Neuronal stem cell (in vitro differentiated cells): ENCODE data around the gene IL16.

Experiments
- DNase-seq: peaks from one replicate; pipeline ENCODE4 v3.0.0-alpha.2; 2013; ENCODE audit warnings: low spot score
- H2AFZ ChIP-seq: one replicate; pipeline ENCODE4 v1.6.1; 2013; ENCODE audit warnings: mild to moderate bottlenecking, low read length, inconsistent platforms
- H2AK5ac ChIP-seq: 2 replicates; pipeline ENCODE4 v1.6.1; 2013; ENCODE audit warnings: low read depth, mild to moderate bottlenecking, inconsistent platforms, low read length, moderate library complexity, mixed read lengths
- H2BK120ac ChIP-seq: 2 replicates; pipeline ENCODE4 v1.6.1; 2013; ENCODE audit warnings: low read depth, mild to moderate bottlenecking, inconsistent platforms, low read length, moderate library complexity, mixed read lengths
- H2BK12ac ChIP-seq: one replicate; pipeline ENCODE4 v1.6.1; 2013; ENCODE audit warnings: low read length, inconsistent platforms
- H2BK15ac ChIP-seq: 2 replicates; pipeline ENCODE4 v1.6.1; 2013; ENCODE audit warnings: mild to moderate bottlenecking, low read length, inconsistent platforms, mixed read lengths
- H2BK5ac ChIP-seq: one replicate; pipeline ENCODE4 v1.6.1; 2013; ENCODE audit warnings: inconsistent platforms, mild to moderate bottlenecking, low read length, moderate library complexity
- H3K14ac ChIP-seq: one replicate; pipeline ENCODE4 v1.6.1; 2013; ENCODE audit warnings: low read length, inconsistent platforms
- H3K18ac ChIP-seq: 2 replicates; pipeline ENCODE4 v1.6.1; 2013; ENCODE audit warnings: low read length, inconsistent platforms
- H3K23ac ChIP-seq: 2 replicates; pipeline ENCODE4 v1.6.1; 2013; ENCODE audit warnings: low read depth, mild to moderate bottlenecking, mixed read lengths, low read length, inconsistent platforms; ENCODE audit not compliant: poor library complexity
- H3K27ac ChIP-seq: replicated peaks from 3 replicates; pipeline ENCODE4 v1.5.1; 2013; ENCODE audit warnings: low read length, inconsistent platforms
- H3K27me3 ChIP-seq, 3 experiments: 2 replicates each; pipeline ENCODE4 v1.6.1; 2013; ENCODE audit warnings: low read length in 3 of 3, mild to moderate bottlenecking in 2 of 3, inconsistent platforms in 1 of 3, low read depth in 1 of 3, mixed read lengths in 1 of 3, moderate library complexity in 1 of 3; ENCODE audit not compliant: control insufficient read depth in 3 of 3, insufficient read depth in 3 of 3
- H3K36me3 ChIP-seq, 2 donors: replicated peaks in 1 of 2; 2 replicates each; pipeline ENCODE4 v1.6.1; 2013; ENCODE audit warnings: low read length in 2 of 2; ENCODE audit not compliant: control insufficient read depth in 2 of 2, insufficient read depth in 2 of 2
- H3K4ac ChIP-seq: 2 replicates; pipeline ENCODE4 v1.6.1; 2013; ENCODE audit warnings: inconsistent platforms, mild to moderate bottlenecking, low read length, moderate library complexity
- H3K4me1 ChIP-seq, 2 donors: 1 replicate in 1 of 2; 2 replicates in 1 of 2; pipeline ENCODE4 v1.6.1; 2013; ENCODE audit warnings: low read length in 2 of 2, low read depth in 1 of 2; ENCODE audit not compliant: control insufficient read depth in 2 of 2, insufficient read depth in 1 of 2
- H3K4me2 ChIP-seq: one replicate; pipeline ENCODE4 v1.6.1; 2013; ENCODE audit warnings: mild to moderate bottlenecking, low read length, inconsistent platforms; ENCODE audit not compliant: insufficient read depth, poor library complexity, severe bottlenecking
- H3K4me3 ChIP-seq, 2 donors: 2 replicates each; pipeline ENCODE4 v1.5.1; 2013; ENCODE audit warnings: low read length in 2 of 2, mild to moderate bottlenecking in 2 of 2, inconsistent platforms in 1 of 2, moderate library complexity in 1 of 2
- H3K79me1 ChIP-seq: one replicate; pipeline ENCODE4 v1.6.1; 2013; ENCODE audit warnings: low read depth, mild to moderate bottlenecking, inconsistent platforms, low read length, moderate library complexity
- H3K9ac ChIP-seq: one replicate; pipeline ENCODE4 v1.6.1; 2013; ENCODE audit warnings: mild to moderate bottlenecking, low read depth, low read length, inconsistent platforms; ENCODE audit not compliant: poor library complexity
- H3K9me3 ChIP-seq, 2 donors: replicated peaks in 1 of 2; 2 replicates each; pipeline versions ENCODE3 to v1.6.1; 2013; ENCODE audit warnings: low read length in 2 of 2, mild to moderate bottlenecking in 2 of 2, inconsistent platforms in 1 of 2, low read depth in 1 of 2, mixed read lengths in 1 of 2, moderate library complexity in 1 of 2; ENCODE audit not compliant: control insufficient read depth in 2 of 2, insufficient read depth in 1 of 2
- H4K8ac ChIP-seq: one replicate; pipeline ENCODE4 v1.6.1; 2013; ENCODE audit warnings: low read depth, mild to moderate bottlenecking, inconsistent platforms, low read length, moderate library complexity
- H4K91ac ChIP-seq: one replicate; pipeline ENCODE4 v1.6.1; 2013; ENCODE audit warnings: low read length, low read depth, mild to moderate bottlenecking, inconsistent platforms; ENCODE audit not compliant: poor library complexity
- WGBS, 2 donors: extraction: QIAGEN DNeasy Blood & Tissue Kit; methylation state at CpG; one replicate each; pipeline ENCODE4 v1.1.7; 2013; ENCODE audit warnings: missing lambda C conversion rate in 2 of 2, mixed read lengths in 1 of 2; ENCODE audit not compliant: insufficient read length in 2 of 2, insufficient replicate concordance in 1 of 2; ENCODE audit errors: extremely low coverage in 2 of 2; 5-methylcytosine and 5-hydroxymethylcytosine counted together

The IL16 gene

DNA sequence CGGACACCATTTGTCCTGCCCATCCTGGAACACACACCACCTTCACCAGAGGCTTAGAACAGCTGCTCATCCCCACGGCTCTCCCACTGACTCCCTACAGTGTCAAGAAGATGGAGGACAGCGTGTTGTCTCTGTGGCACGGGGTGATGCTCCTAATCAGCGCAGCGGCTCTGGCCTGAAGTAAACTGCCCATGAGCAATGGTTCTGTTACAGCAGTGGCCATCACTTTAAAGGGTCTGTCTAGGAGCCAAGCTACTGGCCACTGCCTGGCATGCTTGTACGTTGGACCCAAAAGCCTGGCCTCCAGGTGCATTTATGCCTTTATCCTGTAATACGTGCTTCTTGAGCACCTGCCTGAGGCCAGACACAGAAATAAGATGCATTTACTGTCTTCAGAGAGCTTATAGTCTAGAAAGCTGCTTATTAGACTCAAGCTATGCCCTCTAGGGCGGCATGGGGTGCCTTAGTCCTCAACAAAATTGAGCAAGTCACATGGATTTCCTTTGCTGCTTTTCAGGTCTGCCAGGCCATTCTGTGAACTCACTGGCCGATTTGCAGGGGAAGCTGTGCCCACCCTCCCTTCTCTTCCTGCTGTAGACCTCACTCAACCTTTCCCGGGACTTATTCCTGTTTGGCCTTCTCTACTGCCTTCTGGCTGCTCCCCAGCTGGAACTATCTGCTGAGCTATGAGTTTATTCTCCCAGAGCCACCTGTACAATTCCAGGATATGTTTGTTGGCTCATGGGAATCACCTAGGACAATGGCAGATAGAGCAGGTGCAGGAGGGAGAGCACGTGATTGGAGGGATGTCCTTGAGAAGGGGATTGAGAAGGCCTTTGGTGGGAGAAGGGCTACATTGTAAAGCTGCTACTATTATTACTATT is 75.3 kb downstream of the IL16 start:
- no peak overlapping the region for H3K4me3 ChIP-seq
- H3K4me1 ChIP-seq, result peaks cover 0 to 6% of the 10 kb centered on the region in 2 donors
- H4K8ac ChIP-seq, result no peak overlapping the region
- H3K27me3 ChIP-seq, result no peaks in the 10 kb centered on the region
- no peak overlapping the region for H2AFZ ChIP-seq
- no peak for DNase-seq
- H3K14ac ChIP-seq, result no peak overlapping the region
- no peak overlapping the region for H2AK5ac ChIP-seq
- no peak overlapping the region for H3K4ac ChIP-seq
- no peak overlapping the region for H4K91ac ChIP-seq
- H3K27ac ChIP-seq, result no peak overlapping the region
- H3K9ac ChIP-seq, result no peak overlapping the region
- no peak overlapping the region for H2BK5ac ChIP-seq
- H3K79me1 ChIP-seq, result no peaks in the 10 kb centered on the region
- no peak overlapping the region for H2BK15ac ChIP-seq
- H3K4me2 ChIP-seq, result no peak overlapping the region
- H3K23ac ChIP-seq, result no peak overlapping the region
- no peak overlapping the region for H2BK120ac ChIP-seq
- no peak overlapping the region for H3K18ac ChIP-seq
- peaks cover 0 to 2% of the 10 kb centered on the region in 2 donors for H3K9me3 ChIP-seq
- no CpG with 5 or more reads among the region's 12 CpGs for WGBS, 2 donors
- H2BK12ac ChIP-seq, result no peak overlapping the region
- H3K36me3 ChIP-seq, result no peaks in the 10 kb centered on the region

DNA sequence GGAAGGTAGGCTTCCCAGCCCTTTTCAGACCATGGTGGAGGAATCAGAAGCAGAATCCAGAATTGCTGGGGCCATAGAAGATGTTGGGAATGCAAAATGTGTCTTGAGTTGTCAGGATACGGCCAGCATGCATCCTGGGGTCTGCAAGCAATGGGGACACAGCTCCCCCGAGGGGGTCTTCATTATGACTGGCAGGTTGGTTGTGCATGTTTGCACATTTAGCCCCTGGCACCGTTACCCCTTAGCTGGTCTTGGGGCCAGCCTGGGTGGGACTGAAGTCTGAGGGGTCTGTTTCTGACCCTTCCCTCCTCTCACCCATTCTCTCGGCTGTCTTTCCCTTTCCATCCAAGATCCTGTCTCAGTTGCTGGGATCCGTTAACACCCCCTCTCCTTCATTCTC is 76.5 kb downstream of the IL16 start:
- Histone ChIP-seq H3K79me1 (no peaks in the 10 kb centered on the region), H2BK120ac (no peak overlapping the region), H3K27me3 (no peaks in the 10 kb centered on the region), H3K9ac (no peak overlapping the region), H2BK5ac (no peak overlapping the region), H3K23ac (no peak overlapping the region), H3K4me2 (no peak overlapping the region), H2AK5ac (peak overlapping the region; percentile 67), H3K4me1 (peaks cover 0 to 6% of the 10 kb centered on the region in 2 donors), H3K18ac (no peak overlapping the region), H2AFZ (no peak overlapping the region), H3K4me3 (no peak overlapping the region), H3K9me3 (peaks cover 0 to 4% of the 10 kb centered on the region in 2 donors), H2BK15ac (no peak overlapping the region), H3K27ac (no peak overlapping the region), H2BK12ac (no peak overlapping the region), H4K8ac (no peak overlapping the region), H3K4ac (no peak overlapping the region), H4K91ac (no peak overlapping the region), H3K14ac (no peak overlapping the region), H3K36me3 (no peaks in the 10 kb centered on the region)
- WGBS, 2 donors, result no CpG with 5 or more reads among the region's 5 CpGs
- no peak for DNase-seq

DNA sequence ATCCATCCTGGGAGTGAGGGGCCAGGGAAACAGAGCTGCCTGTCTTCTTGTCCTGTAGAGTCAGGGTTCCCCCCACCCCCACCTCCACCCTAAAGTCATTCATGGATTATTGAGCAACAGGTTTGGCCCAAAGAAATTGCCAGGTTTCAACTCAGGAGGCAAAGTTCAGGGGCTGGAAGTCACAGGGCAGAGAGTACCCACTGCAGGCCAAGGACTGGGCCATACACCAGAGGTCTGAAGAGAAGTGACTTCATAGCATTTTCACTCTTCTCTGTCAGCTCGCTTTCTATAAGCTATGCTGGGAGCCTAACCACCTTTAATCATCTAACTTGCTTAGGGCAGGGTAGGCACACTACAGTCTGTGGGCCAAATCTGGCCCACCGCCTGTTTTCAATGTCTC is 77.2 kb downstream of the IL16 start:
- Histone ChIP-seq H3K36me3 (no peaks in the 10 kb centered on the region), H3K4me2 (no peak overlapping the region), H2BK120ac (no peak overlapping the region), H4K8ac (no peak overlapping the region), H2BK15ac (no peak overlapping the region), H3K9me3 (peaks cover 0 to 6% of the 10 kb centered on the region in 2 donors), H2AFZ (no peak overlapping the region), H3K27me3 (no peaks in the 10 kb centered on the region), H2AK5ac (no peak overlapping the region), H3K4me3 (no peak overlapping the region), H3K4ac (no peak overlapping the region), H3K79me1 (no peaks in the 10 kb centered on the region), H3K9ac (no peak overlapping the region), H3K18ac (peak overlapping the region; percentile 18), H3K27ac (no peak overlapping the region), H4K91ac (no peak overlapping the region), H2BK5ac (no peak overlapping the region), H2BK12ac (no peak overlapping the region), H3K23ac (no peak overlapping the region), H3K4me1 (peaks cover 0 to 6% of the 10 kb centered on the region in 2 donors), H3K14ac (no peak overlapping the region)
- WGBS, 2 donors, result no CpG with 5 or more reads among the region's 2 CpGs
- DNase-seq, result no peak

DNA sequence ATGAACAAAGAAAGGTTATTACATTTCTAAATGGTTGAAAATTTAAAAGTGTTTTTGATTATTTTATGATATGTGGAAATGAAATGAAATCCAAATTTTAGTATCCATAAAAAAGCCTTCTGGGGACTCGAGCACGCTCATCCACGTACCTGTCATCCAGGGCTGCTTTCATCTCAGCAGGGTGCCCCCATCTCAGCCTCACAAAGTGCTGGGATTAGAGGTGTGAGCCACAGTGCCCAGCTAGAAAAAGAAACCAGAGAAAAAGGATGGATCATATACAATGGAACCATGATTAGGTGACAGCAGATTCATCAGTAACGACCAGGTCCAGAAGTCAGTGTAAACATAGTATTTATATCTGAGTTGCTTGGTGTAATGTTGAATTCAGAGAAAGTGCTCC is 77.6 kb downstream of the IL16 start:
- no peak overlapping the region for H3K9ac ChIP-seq
- no peaks in the 10 kb centered on the region for H3K27me3 ChIP-seq
- no peak for DNase-seq
- H3K36me3 ChIP-seq, result no peaks in the 10 kb centered on the region
- H2BK12ac ChIP-seq, result no peak overlapping the region
- no peak overlapping the region for H2BK120ac ChIP-seq
- H3K18ac ChIP-seq, result no peak overlapping the region
- H3K79me1 ChIP-seq, result no peaks in the 10 kb centered on the region
- no peak overlapping the region for H2AFZ ChIP-seq
- no peak overlapping the region for H4K91ac ChIP-seq
- no peak overlapping the region for H3K4me3 ChIP-seq
- H3K4ac ChIP-seq, result no peak overlapping the region
- H3K9me3 ChIP-seq, result peaks cover 0 to 6% of the 10 kb centered on the region in 2 donors
- no peak overlapping the region for H3K27ac ChIP-seq
- H3K4me2 ChIP-seq, result no peak overlapping the region
- no CpG with 5 or more reads among the region's 4 CpGs for WGBS, 2 donors
- peaks cover 0 to 6% of the 10 kb centered on the region in 2 donors for H3K4me1 ChIP-seq
- H2AK5ac ChIP-seq, result no peak overlapping the region
- no peak overlapping the region for H2BK5ac ChIP-seq
- no peak overlapping the region for H4K8ac ChIP-seq
- H3K23ac ChIP-seq, result no peak overlapping the region
- H3K14ac ChIP-seq, result no peak overlapping the region
- no peak overlapping the region for H2BK15ac ChIP-seq
